Stimulated activated CD8-positive, alpha-beta memory T cell treated with anti-CD3 and anti-CD28 coated beads, Interleukin-12 subunit alpha, Interleukin-12 subunit beta, amount 100 ng/mL, for 24 hours (primary cell): ENCODE measurements around the gene ZFY.
"Not testable (repeated sequence)": the region's sequence is repeated elsewhere in the genome, so short reads cannot be mapped to it uniquely, and the experiment has no call there.

Experiments
- DNase-seq: peaks from one replicate; pipeline ENCODE4 v3.0.0-alpha.2; 2020; ENCODE audit errors: extremely low read depth

ZFY gene

DNA sequence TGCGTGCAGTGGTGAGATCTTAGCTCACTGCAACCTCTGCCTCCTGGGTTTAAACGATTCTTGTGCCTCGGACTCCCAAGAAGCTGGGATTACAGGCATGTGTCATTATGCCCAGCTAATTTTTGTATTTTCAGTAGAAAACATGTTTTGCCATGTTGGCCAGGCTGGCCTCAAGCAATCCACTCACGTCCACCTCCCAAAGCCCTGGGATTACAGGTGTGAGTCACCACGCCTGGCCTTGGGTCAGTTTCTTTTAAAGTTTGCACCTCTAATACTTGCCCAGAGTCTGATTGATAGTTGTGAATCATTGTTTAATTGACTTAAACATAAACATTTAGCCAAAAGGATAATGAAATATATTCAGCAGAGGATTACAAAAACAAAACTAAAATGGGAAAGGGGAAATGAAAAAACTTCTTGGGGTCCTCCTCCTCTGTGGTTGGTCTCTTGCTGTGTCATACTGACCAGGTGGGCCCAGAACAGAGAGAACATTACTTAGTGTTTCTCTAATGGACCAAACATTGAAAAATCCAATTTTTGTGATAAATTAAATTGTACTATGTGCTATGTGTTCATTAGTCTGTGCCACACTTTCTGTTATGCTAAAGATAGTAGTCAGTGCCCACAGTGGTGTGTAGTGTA is 38.0 kb downstream of the ZFY start:
- DNase-seq = no peak

DNA sequence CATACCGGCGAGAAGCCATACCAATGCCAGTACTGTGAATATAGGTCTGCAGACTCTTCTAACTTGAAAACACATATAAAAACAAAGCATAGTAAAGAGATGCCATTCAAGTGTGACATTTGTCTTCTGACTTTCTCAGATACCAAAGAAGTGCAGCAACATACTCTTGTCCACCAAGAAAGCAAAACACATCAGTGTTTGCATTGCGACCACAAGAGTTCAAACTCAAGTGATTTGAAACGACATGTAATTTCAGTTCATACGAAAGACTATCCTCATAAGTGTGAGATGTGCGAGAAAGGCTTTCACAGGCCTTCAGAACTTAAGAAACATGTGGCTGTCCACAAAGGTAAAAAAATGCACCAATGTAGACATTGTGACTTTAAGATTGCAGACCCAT is 44.1 kb downstream of the ZFY start:
- no peak for DNase-seq

DNA sequence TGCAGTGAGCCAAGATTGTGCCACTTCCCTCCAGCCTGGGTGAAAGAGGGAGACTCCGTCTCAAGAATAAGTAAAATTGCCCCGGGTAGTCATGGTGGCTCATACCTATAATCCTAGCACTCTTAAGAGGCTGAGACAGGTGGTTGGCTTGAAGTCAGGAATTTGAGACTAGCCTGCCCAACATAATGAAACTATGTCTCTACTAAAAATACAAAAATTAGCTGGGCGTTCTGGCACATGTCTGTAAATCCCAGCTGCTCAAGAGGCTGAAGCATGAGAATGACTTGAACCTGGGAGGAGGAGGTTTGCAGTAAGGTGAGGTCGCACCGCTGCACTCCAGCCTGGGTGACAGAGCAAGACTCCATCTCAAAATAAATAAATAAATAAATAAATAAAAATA is 49.3 kb downstream of the ZFY start:
- no peak for DNase-seq

DNA sequence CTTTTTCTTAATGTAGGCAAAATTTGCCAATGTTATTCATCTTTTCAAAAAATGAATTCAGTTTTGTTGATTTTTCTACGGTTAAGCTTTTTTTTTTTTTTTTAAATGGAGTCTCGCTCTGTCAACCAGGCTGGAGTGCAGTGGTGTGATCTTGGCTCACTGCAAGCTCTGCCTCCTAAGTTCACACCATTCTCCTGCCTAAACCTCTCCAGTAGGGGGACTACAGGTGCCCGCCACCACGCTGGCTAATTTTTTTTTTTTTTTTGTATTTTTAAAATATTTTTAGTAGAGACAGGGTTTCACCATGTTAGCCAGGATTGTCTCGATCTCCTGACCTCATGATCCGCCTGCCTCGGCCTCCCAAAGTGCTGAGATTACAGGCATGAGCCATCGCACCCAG is 52.0 kb downstream of the ZFY start:
- not testable (repeated sequence) for DNase-seq

DNA sequence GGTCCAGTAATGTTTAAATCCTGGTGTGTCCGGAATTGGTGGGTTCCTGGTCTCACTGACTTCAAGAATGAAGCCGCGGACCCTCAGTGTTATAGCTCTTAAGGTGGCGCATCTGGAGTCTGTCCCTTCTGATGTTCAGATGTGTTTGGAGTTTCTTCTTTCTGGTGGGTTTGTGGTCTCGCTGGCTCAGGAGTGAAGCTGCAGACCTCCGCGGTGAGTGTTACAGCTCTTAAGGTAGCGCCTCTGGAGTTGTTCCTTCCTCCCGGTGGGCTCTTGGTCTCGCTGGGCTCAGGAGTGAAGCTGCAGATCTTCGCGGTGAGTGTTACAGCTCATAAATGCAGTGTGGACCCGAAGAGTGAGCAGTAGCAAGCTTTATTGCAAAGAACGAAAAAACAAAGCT is 62.2 kb downstream of the ZFY start:
- DNase-seq = not testable (repeated sequence)

DNA sequence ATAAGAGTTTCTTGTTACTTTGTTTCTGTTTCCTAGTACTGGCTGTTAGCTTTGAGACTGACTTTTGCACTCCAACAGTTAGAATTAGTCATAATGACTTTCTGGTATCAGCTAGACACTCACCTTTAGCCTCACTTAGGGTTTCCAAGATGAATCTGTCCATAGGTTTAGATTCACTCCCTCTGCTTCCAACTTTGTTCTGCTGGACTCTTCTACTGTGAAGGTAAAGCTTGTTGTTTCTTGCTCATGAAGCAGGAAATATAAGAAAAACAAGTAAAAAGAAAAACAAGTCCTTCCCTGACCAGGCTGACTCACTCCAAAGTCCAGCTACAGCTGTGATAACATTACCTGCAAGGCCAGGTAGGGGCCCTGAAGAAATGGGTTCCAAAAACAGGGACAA is 67.0 kb downstream of the ZFY start:
- no peak for DNase-seq

DNA sequence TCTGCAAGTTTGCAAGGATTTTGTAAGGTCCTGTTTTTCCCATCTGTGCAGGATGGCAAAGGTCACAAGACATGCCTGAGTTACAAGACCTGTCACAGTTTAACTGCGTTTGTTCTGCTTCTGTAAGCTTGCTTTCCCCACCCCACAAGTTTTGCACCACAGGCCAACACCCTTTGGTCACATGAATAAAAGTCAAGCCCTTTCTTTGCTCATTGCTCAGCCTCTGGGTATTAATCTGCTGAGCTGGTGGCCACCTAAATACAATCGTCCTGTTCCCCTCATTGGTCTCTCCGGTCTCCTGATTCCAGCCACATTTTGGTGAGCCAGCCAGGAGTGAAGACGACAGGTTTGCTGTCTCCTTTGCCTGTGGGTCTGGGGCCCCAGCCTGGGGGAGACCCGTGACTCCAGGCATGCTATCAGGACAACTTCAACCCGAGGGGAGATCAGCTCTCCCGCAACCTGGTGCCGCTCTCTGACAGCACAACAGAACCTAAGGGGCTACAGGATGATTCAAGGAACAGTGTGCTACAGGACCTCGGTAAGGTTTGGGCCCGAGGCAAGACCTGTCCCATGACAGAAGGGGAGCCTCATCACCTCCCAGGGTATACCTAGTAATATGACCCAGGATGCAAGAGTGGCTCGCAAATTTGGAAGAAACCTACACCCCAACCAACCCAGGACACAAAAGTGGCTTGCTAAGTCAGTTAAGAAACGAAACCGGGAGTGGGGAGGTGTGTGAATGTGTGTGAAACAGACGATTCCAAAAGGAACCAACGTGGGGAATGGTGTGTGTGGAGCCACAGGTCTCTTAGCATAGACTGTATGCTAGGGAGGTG is 67.7 kb downstream of the ZFY start:
- DNase-seq = no peak

DNA sequence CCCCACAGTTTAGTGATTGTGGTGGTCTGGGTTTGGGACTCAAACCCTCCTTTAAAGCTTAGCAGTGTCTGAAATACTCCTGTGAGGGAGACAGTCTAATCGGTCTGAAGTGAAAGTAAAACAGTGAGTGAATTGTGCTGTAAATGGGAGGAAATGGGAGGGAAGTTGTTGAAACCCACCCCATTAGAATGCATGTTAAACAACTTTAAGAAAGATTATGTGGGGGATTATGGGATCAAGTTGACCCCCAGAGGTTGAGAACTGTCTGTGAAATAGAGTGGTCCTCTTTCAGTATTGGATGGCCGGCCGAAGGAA is 68.3 kb downstream of the ZFY start:
- no peak for DNase-seq

DNA sequence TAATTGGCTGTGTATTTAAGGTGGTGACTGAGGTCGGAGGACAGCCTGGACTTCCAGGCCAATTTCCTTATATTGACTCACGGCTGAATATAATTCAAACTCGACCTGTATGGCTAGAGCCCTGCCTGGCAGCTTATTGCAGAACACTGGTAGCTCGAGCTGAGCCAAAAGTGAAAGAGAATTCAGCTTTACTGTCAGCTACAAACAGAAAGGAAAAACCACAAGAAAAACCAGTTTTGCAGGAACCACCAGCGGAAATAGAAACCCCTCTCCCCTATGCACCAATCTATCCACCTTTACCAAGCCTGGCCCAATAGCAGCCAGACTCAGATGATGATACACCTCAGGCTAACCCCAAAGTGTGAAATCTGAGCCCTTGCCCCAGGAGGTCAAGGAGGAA is 68.7 kb downstream of the ZFY start:
- DNase-seq = no peak

DNA sequence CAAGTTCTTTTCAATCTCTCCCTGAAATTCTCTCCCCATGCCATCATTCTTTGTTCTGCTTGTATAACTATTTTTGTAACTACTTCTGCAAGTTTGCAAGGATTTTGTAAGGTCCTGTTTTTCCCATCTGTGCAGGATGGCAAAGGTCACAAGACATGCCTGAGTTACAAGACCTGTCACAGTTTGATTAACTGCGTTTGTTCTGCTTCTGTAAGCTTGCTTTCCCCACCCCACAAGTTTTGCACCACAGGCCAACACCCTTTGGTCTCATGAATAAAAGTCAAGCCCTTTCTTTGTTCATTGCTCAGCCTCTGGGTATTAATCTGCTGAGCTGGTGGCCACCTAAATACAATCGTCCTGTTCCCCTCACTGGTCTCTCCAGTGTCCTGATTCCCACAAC is 70.8 kb downstream of the ZFY start:
- not testable (repeated sequence) for DNase-seq

DNA sequence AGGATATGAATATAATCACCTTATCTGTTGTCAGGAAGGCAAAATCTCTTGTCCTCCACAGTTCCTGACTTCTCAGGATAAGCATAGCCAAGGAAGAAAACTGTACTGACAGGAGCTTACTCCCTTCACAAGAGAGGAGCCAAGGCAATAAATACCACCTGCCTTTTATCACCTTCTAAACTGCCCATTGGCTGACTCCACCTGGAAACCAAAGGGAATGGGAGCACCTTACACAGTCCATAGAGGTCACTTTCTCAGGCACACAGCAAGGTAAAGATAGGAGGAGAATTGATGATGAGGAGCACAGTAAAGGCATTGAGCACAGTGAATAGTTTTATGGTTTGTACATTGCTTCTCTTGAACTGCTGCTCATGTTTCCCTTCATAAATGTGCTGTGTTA is 72.8 kb downstream of the ZFY start:
- no peak for DNase-seq

DNA sequence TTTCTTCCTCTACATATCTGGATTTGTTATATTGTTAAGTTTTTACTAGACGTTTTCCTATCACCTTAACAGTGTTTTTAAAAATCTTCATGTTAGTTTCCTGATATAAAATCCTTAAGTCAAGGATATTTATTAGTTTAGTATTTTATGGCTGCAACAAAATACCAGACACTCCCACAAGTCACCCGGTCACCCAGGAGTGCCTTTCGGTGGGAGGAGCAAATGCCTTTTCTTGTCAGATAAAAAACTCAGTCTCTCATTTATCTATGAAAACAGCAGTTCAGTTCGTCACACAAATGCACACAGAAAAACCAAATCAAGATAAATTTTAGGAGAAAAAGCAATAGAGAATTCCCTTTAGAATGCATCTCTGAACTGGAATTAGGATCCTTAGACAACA is 77.0 kb downstream of the ZFY start:
- no peak for DNase-seq

DNA sequence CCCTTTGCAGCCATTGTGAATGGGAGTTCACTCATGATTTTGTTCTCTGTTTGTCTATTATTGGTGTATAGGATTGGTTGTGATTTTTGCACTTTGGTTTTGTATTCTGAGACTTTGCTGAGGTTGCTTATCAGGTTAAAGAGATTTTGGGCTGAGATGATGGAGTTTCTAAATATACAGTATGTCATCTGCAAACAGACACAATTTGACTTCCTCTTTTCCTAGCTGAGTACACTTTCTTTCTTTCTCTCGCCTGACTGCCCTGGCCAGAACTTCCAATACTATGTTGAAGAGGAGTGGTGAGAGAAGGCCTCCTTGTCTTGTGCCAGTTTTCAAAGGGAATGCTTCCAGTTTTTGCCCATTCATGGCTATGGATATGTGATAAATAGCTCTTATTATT is 81.4 kb downstream of the ZFY start:
- DNase-seq = no peak

DNA sequence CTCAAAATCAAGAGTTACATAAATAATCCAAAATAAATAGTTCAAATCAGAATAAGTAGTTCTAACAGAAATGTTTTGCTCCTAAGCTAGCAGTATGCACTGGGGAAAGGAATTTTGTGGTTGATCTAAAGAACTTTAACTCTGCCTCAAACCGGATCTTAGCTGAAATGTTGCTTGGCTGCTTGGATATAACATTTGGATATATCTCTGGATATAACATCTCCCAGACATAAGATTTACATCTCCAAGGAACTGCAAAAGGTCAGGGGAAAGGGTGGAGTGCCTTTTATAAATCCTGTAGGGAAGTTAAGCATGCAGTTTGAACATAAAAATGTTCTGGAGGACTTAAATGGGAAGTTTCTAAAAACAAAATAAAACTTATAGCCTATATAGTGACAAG is 83.4 kb downstream of the ZFY start:
- DNase-seq = no peak

DNA sequence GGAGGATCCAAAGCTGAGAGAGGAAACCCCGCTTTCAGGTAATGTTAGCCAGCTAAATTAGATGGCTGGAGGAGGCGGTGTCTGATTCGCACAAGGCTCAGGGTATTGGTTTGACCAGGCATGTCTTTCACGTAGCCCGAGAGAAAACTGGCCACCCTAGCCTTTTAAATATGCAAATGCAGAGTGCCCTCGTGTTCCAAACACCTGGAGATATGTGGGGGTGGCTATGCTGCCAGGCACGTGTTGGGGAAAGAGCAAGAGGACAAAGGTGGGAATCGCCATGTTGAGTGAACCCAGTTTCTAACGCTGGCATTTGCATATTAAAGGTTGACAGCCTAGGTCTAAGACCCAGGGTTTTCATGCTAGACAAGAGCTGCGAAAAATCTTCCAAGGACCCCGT is 84.4 kb downstream of the ZFY start:
- DNase-seq = no peak

DNA sequence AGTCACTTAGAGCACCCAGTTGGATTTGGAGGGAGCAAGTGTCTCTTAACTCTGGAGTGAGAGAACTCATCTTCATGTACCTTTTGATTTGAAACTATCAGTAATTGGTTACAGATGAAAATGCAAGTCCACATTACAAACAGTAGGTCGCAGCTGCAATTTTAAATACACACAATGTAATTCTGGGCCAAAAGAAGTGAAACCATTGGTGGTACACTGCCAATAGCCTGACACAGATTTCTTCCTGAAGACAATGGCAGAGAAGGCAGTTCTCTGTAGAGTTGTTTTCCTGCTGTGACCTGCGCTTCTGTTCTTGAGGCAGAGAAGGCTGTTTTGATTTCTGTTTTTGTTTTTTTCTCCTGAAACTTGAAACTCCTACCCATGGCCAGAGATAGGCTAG is 86.0 kb downstream of the ZFY start:
- DNase-seq = no peak

DNA sequence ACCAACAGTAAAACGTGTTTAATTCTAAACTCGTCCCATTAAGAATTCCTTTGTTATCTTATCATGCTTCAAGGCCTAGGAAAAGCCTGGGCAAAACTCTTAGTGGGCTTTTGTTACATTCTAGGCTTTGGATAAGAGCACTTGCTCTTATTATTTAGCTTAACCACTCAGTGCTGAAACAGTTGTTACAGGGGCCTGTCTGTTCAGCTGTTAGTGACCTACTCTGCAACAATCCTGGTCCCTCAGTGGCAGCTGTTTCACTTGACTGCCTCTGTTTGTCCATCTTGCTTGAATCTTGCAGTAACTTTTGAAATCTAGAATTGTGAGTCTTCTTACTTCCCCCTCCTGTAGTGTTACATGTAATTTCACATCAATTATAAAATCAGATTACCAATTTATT is 88.4 kb downstream of the ZFY start:
- no peak for DNase-seq

DNA sequence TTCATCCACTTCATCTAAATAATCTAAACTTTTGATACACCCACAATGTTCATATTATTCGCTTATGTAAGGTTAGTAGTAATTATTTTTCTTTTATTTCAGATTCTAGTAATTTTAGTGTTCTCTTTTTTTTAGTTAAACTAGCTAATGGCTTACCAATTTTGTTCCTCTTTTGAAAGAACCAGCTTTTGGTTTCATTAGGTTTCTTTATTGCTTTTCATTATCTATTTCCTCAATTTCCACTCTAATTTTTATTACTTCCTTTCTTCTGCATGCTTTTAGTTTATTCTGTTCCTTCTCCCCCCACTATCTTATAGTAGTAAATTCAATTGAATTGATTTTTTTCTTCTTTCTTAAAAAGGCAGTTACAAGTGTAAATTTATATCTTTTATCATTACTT is 90.2 kb downstream of the ZFY start:
- no peak for DNase-seq
